COLO829 (cell line): Measurements from ENCODE around the gene ME3.

Experiments
- DNase-seq: peaks from one replicate; pipeline ENCODE4 v3.0.0; 2012; ENCODE audit warnings: low spot score

The ME3 gene

DNA sequence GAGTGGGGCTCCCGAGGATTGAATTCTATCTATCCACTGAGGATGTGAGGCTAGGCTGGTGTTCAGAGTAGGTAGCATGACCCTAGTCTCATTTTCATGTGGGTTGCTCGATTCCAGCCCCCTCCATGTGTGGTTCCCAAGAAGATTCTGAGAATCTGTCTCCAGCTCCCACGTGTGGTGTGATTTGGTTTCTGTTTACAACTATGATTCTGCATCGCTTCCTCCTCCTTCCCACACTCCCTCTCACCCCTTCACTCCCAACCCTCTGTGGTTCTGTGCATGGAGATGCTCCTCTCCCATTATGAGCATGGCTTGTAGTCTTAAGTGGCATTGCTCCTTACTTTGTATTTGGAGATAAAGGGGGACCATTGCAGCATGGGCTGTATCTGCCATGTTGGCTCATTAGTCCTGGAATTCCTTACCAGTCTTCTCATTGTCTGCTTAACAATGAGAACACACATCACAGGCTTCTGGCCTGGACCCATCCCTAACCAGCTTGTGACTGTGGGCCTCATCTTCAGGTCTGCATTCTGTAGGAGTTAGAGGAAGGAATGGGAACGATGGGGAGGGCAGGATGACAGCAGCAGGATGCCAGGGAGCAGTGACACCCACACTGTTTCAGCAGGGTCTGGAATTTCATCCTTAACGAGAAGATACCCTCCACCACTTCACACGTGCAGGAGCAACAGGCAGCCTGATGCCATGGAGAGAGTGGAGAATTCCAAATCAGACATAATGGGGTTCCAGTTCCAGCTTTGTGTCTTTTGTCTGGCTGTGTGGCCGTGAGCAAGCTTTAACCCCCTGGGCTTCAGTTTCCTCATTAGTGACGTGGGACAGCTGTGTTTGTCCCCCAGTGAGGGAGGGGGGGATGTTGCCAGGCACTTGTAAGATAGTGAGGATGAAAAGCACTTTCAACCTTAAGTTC lies 211.7 kb downstream of the ME3 start:
- DNase-seq, result no peak

DNA sequence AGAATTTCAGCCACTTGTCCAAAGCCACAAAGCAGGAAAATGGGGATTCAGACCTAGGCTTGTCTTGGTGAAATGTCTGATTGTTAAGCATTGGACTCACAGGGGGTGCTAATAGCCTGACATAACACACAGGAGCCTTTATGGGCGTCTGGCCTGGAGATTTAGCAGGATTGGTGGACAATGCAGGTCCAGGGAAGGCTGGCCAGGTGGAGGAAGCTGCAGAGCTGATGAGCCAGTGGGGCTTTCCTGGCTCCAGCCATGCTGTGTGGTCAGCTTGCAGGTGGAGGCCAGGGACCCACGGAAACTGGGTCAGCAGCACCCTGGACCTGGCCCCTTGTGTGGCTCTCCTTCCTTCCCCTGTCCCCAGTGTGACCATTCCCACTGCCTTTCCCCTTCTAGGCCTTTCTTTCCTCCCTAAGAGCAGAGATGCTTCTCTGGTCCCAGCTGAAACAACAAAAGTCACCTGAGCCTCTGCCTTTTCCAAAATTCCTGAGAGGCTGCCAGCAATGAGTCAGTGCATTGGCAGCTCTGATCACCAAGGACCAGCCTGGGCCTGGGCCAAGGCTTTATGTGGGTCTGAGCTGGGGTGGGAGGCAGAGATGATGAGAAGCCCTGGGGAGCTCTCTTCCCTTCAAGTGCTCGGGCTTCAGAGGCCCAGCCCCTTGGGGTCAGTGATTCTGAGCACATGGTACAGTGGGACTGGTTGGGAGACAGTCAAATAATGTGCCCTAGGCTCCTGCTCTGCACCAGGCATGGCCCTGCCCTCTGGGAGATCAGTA lies 212.5 kb downstream of the ME3 start:
- DNase-seq, result peak; percentile 74

DNA sequence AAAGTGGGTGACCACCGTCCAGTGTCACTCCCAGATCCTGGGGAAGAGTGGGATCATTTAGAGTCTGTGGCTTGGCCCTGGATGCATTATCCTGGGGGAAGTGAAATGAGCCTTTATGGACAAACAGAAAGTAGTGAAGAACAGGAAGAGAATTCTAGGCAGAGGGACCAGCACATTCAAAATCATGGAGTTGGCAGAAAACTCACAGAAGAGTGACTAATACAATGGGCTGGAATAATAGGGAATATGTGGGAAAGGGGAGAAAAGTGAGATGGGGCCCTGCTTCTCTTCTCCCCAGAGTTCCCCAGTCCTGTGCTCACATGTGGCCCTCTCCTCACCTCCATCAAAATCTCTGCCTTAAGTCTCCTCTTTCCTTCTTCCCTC lies 213.4 kb downstream of the ME3 start:
- no peak for DNase-seq

DNA sequence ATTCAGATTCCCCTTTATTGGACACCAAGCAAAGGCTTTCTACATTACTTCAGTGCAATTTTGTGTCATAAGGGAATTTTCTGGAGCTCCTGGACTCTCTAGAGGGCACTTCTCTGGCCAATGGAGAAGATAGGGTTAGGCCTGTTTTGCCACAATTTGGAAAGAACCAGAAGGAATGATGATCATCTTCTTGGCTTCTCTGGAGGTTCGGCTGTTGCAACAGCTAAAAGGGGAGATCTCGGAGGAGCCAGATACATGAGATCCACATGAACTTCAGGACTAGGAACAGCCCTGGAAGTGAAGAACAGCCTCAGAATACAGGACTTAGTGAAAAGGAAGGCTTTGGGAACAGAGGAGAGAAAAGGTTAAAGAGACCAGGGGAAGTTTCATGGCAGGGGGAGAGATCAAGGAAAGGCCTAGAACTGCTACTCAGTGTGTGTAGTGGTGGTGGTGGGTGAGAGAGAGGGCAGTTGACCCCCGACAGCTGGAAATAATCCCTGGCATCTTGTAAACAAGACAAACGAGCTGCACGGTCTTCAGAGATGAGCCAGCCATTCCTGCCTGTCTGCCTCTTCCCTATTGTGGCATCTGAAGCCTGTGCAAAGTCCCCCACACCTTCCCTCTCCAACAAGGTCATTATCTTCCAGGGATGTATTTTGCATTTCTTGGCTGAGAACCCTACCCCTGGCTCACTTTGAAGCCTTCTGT lies 214.0 kb downstream of the ME3 start:
- DNase-seq, result no peak

DNA sequence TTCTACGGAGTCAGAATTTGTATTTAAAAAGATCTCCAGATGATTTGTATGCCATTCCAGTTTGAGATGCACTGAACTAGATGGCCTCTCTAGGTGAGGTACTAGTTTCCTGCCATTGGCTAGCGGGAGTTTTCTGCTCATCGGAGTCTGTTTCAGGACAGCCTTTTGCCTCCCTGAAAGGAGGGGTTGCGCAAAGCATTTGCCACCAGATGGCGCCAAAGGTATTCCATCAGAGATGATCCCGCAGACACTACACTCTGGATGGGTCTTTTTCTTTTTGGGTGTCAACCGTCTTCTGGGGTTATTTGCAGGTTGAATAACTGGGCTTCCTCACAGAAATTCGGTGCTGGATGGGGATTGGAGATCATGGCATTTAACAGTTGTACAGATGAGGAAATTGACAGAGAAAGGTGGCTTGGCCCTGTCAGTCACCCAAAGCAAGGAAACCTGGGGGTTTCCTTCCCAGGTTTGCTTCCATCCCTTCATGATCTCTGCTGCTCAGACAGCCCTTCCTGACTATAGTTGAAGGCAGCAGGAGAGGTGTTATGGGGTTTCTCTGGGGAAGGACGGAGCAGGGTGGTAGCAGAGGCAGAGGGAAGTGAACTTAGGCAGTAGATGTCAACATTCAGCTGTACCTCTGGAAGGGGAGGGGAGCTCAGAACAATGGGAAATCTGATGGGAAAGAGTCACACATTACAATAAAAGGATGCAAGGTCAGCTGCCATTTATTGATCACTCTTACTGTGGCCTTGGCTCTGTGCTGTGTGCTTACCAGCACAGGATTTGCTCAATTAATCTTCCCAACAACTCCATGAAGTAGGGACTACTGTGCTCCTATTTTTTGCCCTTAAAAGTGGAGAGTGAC lies 216.1 kb downstream of the ME3 start:
- DNase-seq, result peak; percentile 69

DNA sequence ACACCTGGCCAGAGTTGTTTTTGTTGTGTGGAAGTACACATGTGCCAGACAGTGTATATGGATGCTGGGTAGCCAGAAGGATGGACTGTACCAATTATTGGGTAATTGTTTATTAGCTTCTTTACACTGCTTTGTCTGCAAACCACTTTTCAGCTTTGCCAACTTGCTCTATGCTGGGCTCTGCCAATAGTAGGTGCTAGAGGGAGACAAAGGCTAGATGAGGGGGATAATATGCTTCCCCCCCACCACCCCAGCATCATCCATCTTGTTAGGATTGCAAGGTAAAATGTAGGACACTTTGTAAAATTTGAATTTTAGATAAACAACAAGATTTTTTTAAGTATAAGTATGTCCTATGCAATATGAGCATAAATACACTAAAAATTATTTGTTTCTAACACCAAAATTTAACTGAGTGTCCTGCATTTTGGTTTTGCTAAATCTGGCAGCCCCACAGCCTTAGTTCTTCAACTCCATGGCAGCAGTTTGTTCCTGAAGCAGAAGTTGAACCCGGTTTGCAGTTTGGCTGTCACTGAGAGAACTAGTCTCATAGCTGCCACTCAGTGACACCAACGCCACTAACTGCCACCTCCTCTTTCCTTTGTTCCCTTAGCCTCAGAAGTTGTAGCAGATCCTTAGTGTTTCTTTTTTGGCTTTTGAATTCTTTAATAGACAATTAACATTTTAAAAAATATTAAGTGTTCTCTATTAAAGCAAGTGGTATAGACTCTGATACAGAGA lies 219.0 kb downstream of the ME3 start:
- no peak for DNase-seq

DNA sequence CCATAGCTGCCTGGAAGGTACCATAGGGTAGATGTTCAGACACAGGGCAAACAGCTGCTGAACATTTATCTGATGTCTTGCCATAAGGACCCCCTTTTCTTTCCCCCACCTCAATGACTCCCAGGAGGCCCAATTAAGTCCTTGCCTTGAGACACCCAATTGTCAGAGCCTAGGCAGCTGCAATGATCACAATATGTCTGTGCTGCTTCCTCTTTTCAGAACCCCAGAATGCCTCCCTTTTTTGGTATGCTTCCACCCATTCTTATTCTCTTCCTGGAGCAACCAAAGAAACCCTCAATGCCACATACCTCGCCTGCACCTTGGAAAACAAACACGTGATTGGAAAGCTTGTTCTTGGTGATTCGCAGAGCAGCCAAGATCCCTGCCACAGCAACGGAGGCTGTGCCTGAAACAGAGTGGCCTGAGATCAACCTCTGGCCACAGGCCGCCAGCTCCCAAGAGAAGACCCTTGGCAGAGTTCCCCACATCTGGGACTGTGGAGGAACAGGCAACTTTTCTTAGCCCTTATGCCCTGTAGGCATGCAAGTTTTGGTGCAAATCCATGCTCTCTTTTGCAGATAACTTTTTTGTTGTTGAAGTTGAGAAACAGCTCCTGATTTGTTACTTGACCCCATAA lies 222.3 kb downstream of the ME3 start:
- DNase-seq, result no peak

DNA sequence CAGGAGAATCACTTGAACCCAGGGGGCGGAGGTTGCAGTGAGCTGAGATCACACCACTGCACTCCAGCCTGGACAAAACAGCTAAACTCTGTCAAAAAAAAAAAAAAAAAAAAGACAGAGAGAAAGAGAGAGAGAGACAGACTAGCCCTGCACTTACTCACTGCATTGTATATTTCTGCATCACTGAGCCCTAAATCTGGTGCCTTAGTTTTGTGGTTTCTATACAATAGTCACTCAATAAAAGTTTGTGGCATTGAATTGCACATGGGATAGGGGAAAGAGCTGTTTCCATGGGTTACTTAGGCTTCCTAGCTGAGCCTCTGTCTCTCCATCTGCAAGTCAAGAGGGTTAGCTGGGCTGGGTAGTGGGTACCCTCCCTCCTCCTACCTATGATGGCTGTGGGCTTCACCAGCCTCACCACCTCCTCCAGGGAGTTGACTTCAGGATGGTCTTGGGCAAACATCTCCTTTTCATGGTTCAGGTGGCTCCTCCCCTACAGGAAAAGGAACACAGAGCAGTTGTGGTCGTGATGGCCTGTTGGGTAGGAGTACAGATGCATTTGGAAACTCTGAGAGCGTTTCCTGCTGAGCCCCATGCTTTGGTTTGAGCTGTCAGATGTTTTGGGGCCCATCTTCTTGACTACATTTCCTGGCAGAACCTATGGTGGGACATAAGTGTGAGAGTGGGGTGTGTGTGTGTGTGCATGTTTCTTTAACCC lies 224.5 kb downstream of the ME3 start:
- no peak for DNase-seq

DNA sequence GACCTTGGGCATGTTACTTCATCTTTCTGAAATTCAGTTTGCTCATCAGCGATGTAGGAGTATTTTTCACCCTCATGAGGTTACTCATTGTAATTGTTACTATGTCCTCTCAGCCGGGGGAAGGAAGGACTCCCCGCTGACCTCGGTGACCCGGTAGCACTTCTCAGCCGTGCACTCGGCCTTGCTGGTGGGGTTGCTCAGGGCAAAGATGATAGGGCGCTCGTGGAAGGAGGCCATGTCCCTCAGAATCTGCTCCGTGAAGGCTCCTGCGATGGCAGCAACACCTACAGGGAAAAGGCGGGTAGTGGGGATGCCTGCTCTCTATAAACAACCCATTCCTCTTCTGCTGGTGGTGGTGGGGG lies 225.5 kb downstream of the ME3 start:
- no peak for DNase-seq

DNA sequence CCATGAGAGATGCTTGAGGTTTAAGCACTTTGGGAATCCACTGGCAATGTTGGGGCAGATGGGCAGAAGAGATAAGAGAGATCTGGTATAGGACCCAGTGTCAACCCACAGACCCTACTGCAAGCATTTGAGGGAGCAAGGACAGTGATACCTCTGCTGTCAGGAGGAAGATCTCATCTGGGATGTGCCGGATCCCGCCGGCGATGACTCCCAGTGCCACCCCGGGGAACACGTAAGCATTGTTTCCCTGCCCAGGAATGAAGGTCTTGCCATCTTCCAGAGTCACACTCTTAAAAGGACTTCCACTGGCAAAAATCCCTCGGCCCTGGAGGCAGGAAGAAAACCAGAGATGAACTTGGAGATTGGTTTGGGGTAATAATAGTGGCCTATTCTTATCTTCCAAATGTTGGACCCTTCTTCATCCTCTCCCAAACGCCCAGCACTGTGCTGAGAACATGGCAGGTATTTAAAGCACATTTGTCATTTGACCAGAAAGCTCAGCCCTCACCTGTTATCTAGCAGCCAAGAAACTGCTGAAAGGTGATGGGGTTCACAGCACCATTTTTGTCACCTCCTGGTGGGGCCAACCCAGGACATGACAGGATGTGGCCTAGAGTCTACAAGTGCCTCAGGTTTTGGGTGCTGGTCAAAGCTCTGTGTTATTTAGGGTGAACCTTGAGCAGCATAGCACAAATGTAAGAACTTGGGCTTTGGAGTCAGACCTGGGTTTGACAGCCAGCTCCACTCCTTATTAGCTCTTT lies 226.1 kb downstream of the ME3 start:
- no peak for DNase-seq

DNA sequence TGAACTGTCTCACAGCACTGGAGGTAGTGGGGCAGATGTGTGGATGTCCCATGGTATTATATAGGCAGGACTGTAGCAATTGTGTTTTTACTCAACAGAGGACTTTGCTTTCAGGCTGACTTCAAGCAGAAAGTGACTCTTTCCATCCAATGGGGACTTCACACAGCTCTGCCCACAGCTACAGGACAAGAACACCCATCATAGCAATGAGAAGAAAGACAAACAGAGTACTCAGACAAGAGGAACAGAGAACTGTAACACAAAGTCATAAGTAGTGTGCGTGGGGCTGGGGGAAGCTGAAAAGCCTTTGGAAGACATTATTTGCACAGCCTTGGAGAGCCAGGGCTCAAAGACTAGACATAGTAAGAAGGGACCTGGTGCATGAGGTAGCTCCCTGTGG lies 227.4 kb downstream of the ME3 start:
- DNase-seq, result no peak

DNA sequence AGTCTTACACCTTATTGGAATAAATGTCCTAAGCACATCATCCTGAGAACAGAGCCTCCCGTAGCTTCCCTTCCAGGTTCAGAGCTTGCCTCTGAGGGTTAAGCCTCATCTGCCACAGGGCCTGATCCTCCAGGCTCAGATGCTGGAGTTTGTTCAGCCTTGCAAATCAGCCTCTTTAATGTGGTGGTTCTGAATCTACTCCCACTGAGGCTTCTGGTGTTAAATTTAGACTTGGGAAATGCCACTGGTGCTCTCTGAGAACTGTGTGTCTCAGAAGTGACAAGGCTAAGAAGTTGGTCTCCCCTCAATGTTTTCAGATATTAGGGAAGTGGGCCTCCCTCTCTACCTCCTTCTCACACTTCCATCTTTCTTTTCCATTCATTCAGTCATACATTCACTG lies 229.0 kb downstream of the ME3 start:
- no peak for DNase-seq

DNA sequence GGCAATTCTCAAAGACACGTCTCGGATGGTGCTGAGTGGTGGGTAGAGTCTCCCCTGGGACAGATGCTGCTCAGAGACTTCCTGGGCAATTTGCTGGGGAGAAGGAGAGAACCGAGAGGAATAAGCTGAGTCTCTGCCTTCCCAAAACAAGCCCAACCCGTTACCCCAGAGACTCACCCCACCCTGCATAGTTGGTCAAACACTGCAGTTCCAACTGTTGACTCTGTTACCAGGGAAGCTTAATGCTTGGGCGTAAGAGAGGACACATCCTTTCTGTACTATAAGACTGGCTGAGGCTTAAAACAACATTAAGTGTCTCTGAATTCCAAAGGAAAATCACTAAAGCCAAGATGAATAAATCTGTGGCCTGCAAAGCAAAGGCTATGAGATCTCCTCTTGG lies 229.6 kb downstream of the ME3 start:
- DNase-seq, result no peak

DNA sequence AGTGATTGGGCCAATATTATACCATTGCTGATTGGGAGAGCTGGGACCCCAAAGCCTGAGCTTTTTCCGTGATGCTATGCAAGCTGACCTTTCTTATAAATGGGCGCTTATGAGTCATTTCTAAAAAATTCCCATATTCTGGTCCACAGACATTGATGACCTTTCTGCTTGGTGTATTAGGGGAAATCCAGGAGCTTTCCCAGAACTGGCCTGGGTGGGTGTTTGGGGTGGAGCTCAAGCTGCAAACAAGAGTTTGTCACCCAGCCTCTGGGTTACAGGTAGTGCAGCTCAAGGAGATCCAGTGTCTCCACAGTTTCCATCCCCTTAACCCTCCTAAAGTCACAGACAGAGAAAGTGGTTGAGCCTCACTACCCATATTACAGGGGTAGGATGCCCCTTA lies 230.0 kb downstream of the ME3 start:
- peak; percentile 67 for DNase-seq

DNA sequence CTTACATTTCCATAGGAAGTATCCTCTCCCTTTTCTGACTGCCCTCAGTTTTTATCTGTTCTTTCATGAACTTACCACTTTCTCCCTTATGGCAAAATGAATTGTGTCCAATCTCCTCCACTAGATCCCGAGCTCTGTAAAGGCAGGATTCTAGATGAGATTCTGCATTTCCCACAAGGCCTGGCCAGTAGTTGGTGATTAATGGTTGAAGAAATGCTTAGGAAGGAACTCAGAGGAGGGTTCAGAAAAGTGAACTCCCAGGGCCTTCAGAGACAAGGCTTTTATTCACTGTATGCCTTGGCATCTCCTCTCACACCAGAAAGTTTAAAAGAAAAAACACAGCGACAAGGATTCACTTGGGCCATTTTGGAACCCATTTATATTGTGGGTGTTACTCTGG lies 231.6 kb downstream of the ME3 start:
- DNase-seq, result no peak

DNA sequence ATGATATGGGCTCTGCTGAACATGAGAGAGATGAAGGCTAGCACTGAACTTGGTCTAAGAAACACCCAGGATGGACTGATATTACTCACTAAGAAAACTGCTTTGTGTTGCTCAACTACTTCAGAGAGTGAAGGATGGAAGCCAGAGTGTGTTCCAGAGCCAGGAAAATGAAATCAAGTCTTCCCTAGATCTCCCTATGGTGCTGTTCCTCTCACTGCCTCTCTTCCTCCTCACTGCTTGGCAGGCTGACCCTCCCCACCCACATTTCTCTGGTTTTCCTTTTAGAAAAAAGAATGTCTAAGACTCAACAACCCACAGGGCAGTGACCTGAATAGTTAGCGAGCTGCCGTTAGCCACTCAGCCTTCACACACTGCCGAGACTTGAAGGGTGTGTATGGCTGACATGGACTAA lies 232.1 kb downstream of the ME3 start:
- DNase-seq, result no peak

DNA sequence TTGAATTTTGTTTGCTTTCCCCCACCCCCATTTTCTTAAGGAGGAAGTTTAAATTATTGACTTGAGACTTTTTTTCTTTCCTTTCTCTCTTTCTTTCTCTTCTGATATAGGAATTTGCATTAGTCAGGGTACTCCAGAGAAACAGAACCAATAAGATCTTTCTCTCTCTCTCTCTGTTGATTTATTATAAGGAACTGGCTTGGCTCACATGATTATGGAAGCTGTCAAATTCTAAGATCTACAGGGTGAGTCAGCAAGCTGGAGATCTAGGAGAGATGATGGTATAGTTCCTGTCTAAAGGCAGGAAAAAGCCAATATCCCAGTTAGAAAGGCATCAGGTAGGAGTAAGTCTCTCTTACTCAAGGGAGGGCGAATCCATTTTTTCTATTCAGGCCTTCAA lies 233.7 kb downstream of the ME3 start:
- peak; percentile 28 for DNase-seq

DNA sequence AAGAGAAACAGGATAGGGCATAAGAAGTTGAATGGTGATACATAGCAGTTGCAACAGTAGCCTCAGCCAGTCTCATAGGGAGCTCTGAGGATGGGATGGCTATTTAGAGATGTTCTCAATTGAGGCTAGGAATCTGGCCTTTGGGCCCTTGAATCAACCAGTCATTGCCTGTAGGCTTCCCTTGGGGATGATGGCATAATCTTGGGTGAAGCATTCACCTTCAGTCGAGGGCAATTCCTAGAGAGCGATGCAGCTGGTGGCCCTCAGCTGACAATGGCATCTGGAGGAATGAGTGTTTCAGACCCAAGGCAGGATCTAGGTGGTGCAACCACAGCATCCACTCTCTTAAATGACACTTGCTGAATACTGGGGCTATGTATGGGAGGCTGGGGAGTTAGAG lies 236.7 kb downstream of the ME3 start:
- no peak for DNase-seq
